ENCODE data around the gene TNNC2.

TNNC2 gene

GRCh38 chr20:45867136-45867818, 40.2 kb upstream of the TNNC2 start:
- H3K4me3 ChIP-seq (ENCODE audit: low read depth, low read length): no peak overlapping the region
- TF ChIP-seq POLR2A (IDR thresholded peaks at IDR 0.05; ENCODE audit: extremely low read depth, insufficient read length) (no peak), MYC (IDR thresholded peaks at IDR 0.05; ENCODE audit: low read depth, low read length) (no peak), MAX (IDR thresholded peaks at IDR 0.05; ENCODE audit: low read depth, low read length) (no peak), CTCF (IDR thresholded peaks at IDR 0.05; ENCODE audit: low read depth, low read length) (no peak)
- no peak for DNase-seq (ENCODE audit: low read depth)

GRCh38 chr20:45866454-45866853, 39.3 kb upstream of the TNNC2 start:
- TF ChIP-seq MYC (IDR thresholded peaks at IDR 0.05; ENCODE audit: low read depth, low read length) (no peak), CTCF (IDR thresholded peaks at IDR 0.05; ENCODE audit: low read depth, low read length) (no peak), MAX (IDR thresholded peaks at IDR 0.05; ENCODE audit: low read depth, low read length) (no peak), POLR2A (IDR thresholded peaks at IDR 0.05; ENCODE audit: extremely low read depth, insufficient read length) (no peak)
- H3K4me3 ChIP-seq (ENCODE audit: low read depth, low read length): no peak overlapping the region
- DNase-seq (ENCODE audit: low read depth): no peak

GRCh38 chr20:45863543-45864470, 36.7 kb upstream of the TNNC2 start:
- no peak for DNase-seq (ENCODE audit: low read depth)
- TF ChIP-seq POLR2A (IDR thresholded peaks at IDR 0.05; ENCODE audit: extremely low read depth, insufficient read length) (no peak), MAX (IDR thresholded peaks at IDR 0.05; ENCODE audit: low read depth, low read length) (no peak), MYC (IDR thresholded peaks at IDR 0.05; ENCODE audit: low read depth, low read length) (no peak), CTCF (IDR thresholded peaks at IDR 0.05; ENCODE audit: low read depth, low read length) (no peak)
- no peak overlapping the region for H3K4me3 ChIP-seq (ENCODE audit: low read depth, low read length)

- DNase-seq (ENCODE audit: low read depth): no peak
- H3K4me3 ChIP-seq (ENCODE audit: low read depth, low read length): no peak overlapping the region
- TF ChIP-seq MYC (IDR thresholded peaks at IDR 0.05; ENCODE audit: low read depth, low read length): no peak
Measured at GRCh38 chr20:45861221-45862075, 34.3 kb upstream of the TNNC2 start.

GRCh38 chr20:45860560-45861220, 33.6 kb upstream of the TNNC2 start:
- TF ChIP-seq MYC (IDR thresholded peaks at IDR 0.05; ENCODE audit: low read depth, low read length): no peak
- TF ChIP-seq POLR2A (IDR thresholded peaks at IDR 0.05; ENCODE audit: extremely low read depth, insufficient read length): no peak
- TF ChIP-seq MAX (IDR thresholded peaks at IDR 0.05; ENCODE audit: low read depth, low read length): no peak
- TF ChIP-seq CTCF (IDR thresholded peaks at IDR 0.05; ENCODE audit: low read depth, low read length): no peak
- no peak for DNase-seq (ENCODE audit: low read depth)
- H3K4me3 ChIP-seq (ENCODE audit: low read depth, low read length): no peak overlapping the region
